C1 segment of cervical spinal cord (tissue), 14 donors: ENCODE results near the gene CST2.
"Not testable (repeated sequence)": the region's sequence is repeated elsewhere in the genome, so short reads cannot be mapped to it uniquely, and the experiment has no call there.

Source experiments
- DNase-seq, 14 donors: peaks; one replicate each; lab custom pipeline; 2025; lab: John Stamatoyannopoulos, UW

CST2 gene

GRCh38 chr20:23826541-23827021, at the start of gene CST2:
Gene CST2 (minus strand): TSS chr20:23826729. CDS start chr20:23826660, 69 bp downstream.
- no peak for DNase-seq

- no peak for DNase-seq
Observed at GRCh38 chr20:23875606-23876237, 49.2 kb upstream of the CST2 start.

- no peak for DNase-seq
Observed at GRCh38 chr20:23874747-23875146, 48.2 kb upstream of the CST2 start.

- no peak for DNase-seq
Observed at GRCh38 chr20:23873370-23874015, 47.0 kb upstream of the CST2 start.

GRCh38 chr20:23872065-23872464, 45.5 kb upstream of the CST2 start:
- no peak for DNase-seq

- DNase-seq = no peak
Observed at GRCh38 chr20:23870461-23870860, 43.9 kb upstream of the CST2 start.

- peak in 3 of 14 donors; percentile 6 to 49 (median 29) for DNase-seq
Observed at GRCh38 chr20:23869520-23869919, 43.0 kb upstream of the CST2 start.

- DNase-seq = no peak
Observed at GRCh38 chr20:23868321-23868720, 41.8 kb upstream of the CST2 start.

- DNase-seq = no peak
Observed at GRCh38 chr20:23867152-23867776, 40.7 kb upstream of the CST2 start.

- not testable (repeated sequence) for DNase-seq
Observed at GRCh38 chr20:23860771-23861170, 34.2 kb upstream of the CST2 start.

GRCh38 chr20:23857962-23858595, 31.6 kb upstream of the CST2 start:
- no peak for DNase-seq

GRCh38 chr20:23856736-23857135, 30.2 kb upstream of the CST2 start:
- no peak for DNase-seq

GRCh38 chr20:23856226-23856625, 29.7 kb upstream of the CST2 start:
- DNase-seq = no peak

GRCh38 chr20:23841693-23842092, 15.2 kb upstream of the CST2 start:
- no peak for DNase-seq

GRCh38 chr20:23835716-23836115, 9.2 kb upstream of the CST2 start:
- no peak for DNase-seq

GRCh38 chr20:23832775-23833513, 6.4 kb upstream of the CST2 start:
- no peak for DNase-seq

- not testable (repeated sequence) for DNase-seq
Observed at GRCh38 chr20:23831961-23832360, 5.4 kb upstream of the CST2 start.

GRCh38 chr20:23823621-23824324, 2.8 kb downstream of the CST2 start:
- DNase-seq = no peak

- DNase-seq = no peak
Observed at GRCh38 chr20:23823111-23823510, 3.4 kb downstream of the CST2 start.

GRCh38 chr20:23820493-23820892, 6.0 kb downstream of the CST2 start:
- DNase-seq = no peak

GRCh38 chr20:23811559-23811958, 15.0 kb downstream of the CST2 start:
- DNase-seq = not testable (repeated sequence)
